ENCODE results near the gene TOMM5.

GRCh38 chr9:37596504-37596903 lies 4.1 kb upstream of the TOMM5 start:
- TF ChIP-seq CTCF (IDR thresholded peaks at IDR 0.05) (no peak), ZFX (IDR thresholded peaks at IDR 0.05; ENCODE audit: borderline replicate concordance) (no peak)

Data from 22Rv1 (cell line).